ENCODE data around the gene PPP1R3E. TPM values are rescaled to one million over a fixed set of nuclear protein-coding genes. Genes with fewer than 3 reads are reported as not detected.
A peak's percentile ranks its signal among the peaks of the same experiment; 100 is the strongest.

The PPP1R3E gene
- total and polyA plus RNA-seq, 2 of the 13 experiments (the other 11 are each of a cell fraction or from before 2014, with no cell fraction given), result 16.5 to 26.5 TPM

- TF ChIP-seq MTA1 (CRISPR knock-in tag; IDR thresholded peaks at IDR 0.05; ENCODE audit: borderline replicate concordance), result peak; percentile 70; the same call in 1 of the 2 replicates
- 0 out of 2 replicates have a peak, but pooled peaks have one; percentile 6 for TF ChIP-seq SNAPC5 (CRISPR knock-in tag; IDR thresholded peaks at IDR 0.05; ENCODE audit: borderline replicate concordance)
- no peak for TF ChIP-seq ZNF576 (CRISPR knock-in tag; IDR thresholded peaks at IDR 0.05)
- no peak; the same call in 1 of the 2 replicates for TF ChIP-seq ZSCAN21 (CRISPR knock-in tag; IDR thresholded peaks at IDR 0.05; ENCODE audit: borderline replicate concordance)
- peak; percentile 72 for TF ChIP-seq MEF2D (CRISPR knock-in tag; IDR thresholded peaks at IDR 0.05)
- no peak for TF ChIP-seq PRMT3 (CRISPR knock-in tag; IDR thresholded peaks at IDR 0.05; ENCODE audit: borderline replicate concordance, low read depth)
- peak; percentile 10; the same call in 1 of the 2 replicates for TF ChIP-seq RNF2 (conservative IDR thresholded peaks at IDR 0.05; ENCODE audit: low read depth)
- no peak for TF ChIP-seq ZXDC (CRISPR knock-in tag; IDR thresholded peaks at IDR 0.05)
- TF ChIP-seq MED1 (CRISPR knock-in tag; IDR thresholded peaks at IDR 0.05), result peak; percentile 83
- TF ChIP-seq ZBTB34 (CRISPR knock-in tag; IDR thresholded peaks at IDR 0.05), result no peak; the same call in 1 of the 2 replicates
- no peak for TF ChIP-seq SETDB1 (CRISPR knock-in tag; IDR thresholded peaks at IDR 0.05; ENCODE audit: borderline replicate concordance)
- no peak; the same call in 1 of the 2 replicates for TF ChIP-seq PAXIP1 (CRISPR knock-in tag; conservative IDR thresholded peaks at IDR 0.05)
- peak; percentile 91 for TF ChIP-seq ZNF879 (CRISPR knock-in tag; IDR thresholded peaks at IDR 0.05)
- TF ChIP-seq TEF (CRISPR knock-in tag; IDR thresholded peaks at IDR 0.05), result 0 out of 2 replicates have a peak, but pooled peaks have one; percentile 52
- peak; percentile 80 for TF ChIP-seq ZNF235 (CRISPR knock-in tag; IDR thresholded peaks at IDR 0.05; ENCODE audit: borderline replicate concordance)
- no peak for TF ChIP-seq HNRNPL (IDR thresholded peaks at IDR 0.05; ENCODE audit: low read depth, low read length)
- 0 out of 2 replicates have a peak, but pooled peaks have one; percentile 53 for TF ChIP-seq ZNF101 (CRISPR knock-in tag; IDR thresholded peaks at IDR 0.05; ENCODE audit: borderline replicate concordance, low read depth)
- no peak; the same call in 1 of the 2 replicates for TF ChIP-seq ETV6 (CRISPR knock-in tag; conservative IDR thresholded peaks at IDR 0.05)
Observed at GRCh38 chr14:23302290-23303225, at the start of gene PPP1R3E (continued).
